ENCODE data around the gene LYRM9.
"Not testable (repeated sequence)": the region's sequence is repeated elsewhere in the genome, so short reads cannot be mapped to it uniquely, and the experiment has no call there.

The LYRM9 gene

GRCh38 chr17:27837769-27838168 is 55.4 kb downstream of the LYRM9 start:
- DNase-seq: not testable (repeated sequence)

DNA sequence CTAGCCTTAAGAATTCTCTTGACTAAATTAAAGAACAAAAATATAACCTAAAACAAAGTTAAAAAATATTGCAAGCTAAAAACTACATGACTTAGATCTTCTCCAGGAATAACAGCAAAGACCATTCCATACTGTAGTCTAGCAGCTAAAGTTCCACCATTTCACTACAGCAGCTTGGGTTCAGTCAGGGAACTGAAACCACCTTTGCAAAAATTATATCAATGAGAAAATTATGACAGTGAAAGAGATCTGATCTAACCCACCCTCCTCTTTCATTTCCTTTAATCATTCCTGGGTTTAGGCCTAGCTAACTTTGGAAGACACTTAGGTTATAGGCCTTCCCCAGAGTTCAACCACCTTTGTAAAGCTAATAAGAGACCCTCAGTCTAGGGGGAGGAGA is 56.5 kb downstream of the LYRM9 start:
- DNase-seq: no peak

DNA sequence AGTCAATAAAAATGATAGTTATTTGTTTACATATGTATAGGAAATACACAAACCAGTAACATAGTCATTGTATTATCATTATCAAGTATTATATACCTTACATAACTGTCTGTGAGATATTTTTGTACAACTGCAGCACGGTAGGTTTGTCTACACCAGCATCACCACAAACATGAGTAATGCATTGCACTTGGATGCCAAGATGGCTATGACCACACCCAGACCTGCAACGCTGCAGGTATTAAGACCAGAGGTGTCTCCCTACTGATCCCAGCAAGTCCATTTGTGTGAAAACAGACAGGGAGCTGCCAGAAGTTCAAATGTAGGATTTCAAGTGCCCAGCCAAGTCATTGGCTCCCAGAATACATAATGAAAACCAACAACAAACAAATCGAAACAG is 58.6 kb downstream of the LYRM9 start:
- no peak for DNase-seq

DNA sequence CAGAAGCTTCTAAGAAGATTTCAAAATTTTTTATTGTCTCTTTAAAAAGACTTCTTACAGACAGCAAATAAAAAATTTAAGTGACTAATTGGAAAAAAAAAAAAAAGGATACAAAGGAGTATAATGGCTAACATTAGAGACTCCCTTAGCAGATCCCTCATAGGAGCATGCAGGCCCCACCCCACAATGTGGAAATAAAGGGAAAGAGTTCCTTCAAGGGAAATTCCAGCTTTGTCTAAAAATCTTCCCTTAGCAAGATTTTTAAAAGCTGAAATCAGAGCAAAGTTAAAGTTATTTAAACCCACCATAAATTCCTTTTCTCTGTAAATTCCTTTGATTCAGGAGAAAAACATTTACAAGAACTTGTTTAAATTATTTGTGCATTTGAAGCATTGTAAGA is 60.3 kb downstream of the LYRM9 start:
- DNase-seq: no peak

DNA sequence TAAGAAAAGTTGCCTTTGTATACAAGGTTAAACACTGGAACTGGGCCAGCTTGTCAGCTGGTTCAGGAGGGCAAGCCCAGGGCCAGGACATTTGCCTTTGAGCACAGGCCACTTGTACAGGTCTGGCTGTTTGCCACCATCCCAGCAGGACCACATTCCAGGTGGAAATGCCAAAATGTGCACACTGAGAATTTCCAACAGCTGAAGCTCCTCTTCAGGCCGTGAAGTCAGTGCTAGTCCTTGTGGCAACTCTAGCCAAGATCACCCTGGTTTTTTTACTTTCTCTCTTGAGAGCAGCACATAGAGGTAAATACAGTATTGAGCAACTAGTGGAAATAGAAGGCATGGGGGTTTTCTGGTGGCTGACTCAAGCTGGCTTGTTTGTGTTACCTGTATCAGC is 63.3 kb downstream of the LYRM9 start:
- not testable (repeated sequence) for DNase-seq

- not testable (repeated sequence) for DNase-seq
Measured at GRCh38 chr17:27829143-27829711, 63.9 kb downstream of the LYRM9 start.

Measured in stimulated activated CD4-positive, alpha-beta T cell treated with anti-CD3 and anti-CD28 coated beads, Interleukin-1b, Interleukin-23, amount 100 ng/mL, for 48 hours (primary cell).